Fibroblast of skin of left biceps (primary cell): ENCODE measurements around the gene SPHK2.
"Not testable (repeated sequence)": the region's sequence is repeated elsewhere in the genome, so short reads cannot be mapped to it uniquely, and the experiment has no call there.

Experiments used
- DNase-seq, 2 experiments: peaks; one replicate each; pipeline ENCODE4 v3.0.0-alpha.2; 2013; ENCODE audit warnings: low read depth in 2 of 2

SPHK2 gene

GRCh38 chr19:48618916-48619691 is at the start of gene SPHK2, which contains the start of gene RPL18:
Gene SPHK2 (plus strand): TSS chr19:48619506. CDS start chr19:48620515, 1,009 bp downstream.
Gene RPL18 (minus strand): TSS chr19:48619178. CDS start chr19:48619143, 35 bp downstream.
- DNase-seq, result peak; percentile 99 to 100

GRCh38 chr19:48569814-48570213 is 49.5 kb upstream of the SPHK2 start:
- no peak for DNase-seq

DNA sequence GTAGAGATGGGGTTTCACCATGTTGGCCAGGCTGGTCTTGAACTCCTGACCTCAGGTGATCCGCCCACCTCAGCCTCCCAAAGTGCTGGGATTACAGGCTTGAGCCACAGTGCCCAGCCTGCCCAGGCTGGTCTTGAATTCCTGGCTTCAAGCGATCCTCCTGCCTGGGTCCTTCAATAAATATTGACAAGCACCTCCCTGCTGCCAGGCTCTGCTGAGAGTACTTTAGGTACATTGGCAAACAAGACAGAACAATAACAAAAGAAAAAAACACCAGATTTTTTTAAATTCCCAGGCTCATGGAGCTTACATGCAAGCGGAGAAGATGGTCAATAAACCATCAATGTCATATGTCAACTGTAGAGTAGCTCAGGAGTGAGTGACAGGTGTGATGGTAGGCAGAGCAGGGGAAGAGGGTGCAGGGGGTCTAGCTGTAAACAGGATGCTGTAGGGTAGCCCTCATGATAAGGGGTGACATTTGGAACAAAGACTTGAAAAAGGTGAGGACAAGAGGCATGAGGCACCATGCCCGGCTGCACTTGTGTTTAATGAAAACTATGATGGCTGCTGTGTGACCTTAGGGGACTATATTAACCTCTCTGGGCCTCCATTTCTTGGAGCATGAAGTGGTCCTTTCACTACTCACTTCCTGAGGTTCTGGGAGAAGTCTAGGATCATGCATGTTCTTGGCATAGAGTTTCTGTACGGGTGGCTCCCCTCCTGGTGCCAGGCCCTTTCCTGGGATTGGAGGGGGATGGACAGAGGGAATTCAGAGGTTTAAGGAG is 47.7 kb upstream of the SPHK2 start:
- no peak for DNase-seq

- DNase-seq, result no peak
Measured at GRCh38 chr19:48573163-48573505, 46.2 kb upstream of the SPHK2 start.

DNA sequence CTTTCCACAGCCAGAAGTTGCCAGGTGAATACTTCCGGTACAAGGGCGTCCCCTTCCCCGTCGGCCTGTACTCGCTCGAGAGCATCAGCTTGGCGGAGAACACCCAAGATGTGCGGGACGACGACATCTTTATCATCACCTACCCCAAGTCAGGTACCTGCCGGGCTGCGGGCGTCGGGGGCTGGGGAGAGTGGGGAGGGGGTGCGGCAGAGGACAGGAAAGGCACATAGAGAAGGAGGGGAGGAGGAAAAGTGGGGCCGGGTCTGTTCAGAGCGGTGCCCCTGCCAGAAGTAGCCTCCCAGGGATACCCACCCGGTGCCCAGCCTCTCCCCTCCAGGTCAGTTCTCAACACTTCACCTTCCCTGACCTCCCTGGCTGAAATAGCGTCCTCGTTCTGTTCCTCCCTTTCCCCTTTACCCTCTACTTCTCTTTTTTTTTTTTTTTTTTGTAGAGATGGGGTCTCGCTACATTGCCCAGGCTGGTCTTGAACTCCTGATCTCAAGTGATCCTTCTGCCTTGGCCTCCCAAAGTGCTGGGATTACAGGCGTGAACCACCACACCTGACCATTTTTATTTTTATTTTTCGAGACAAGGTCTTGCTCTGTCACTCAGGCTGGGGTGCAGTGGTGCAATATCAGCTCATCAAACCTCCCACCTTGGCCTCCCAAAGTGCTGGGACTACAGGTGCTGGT is 43.2 kb upstream of the SPHK2 start:
- DNase-seq, result no peak

DNA sequence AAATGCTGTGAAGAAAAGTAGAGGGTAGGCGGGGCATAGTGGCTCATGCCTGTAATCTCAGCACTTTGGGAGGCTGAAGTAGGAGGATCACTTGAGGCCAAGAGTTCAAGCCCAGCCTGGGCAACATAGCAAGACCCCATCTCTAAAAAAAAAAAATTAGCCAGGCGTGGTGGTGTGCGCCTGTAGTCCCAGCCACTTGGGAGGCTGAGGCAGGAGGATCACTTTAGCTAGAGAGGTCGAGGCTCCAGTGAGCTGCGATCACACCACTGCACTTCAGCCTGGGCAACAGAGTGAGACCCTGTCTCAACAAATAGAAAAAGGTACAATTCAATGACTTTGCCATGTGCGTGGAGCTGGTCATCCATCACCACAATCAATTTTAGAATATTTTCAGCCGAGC is 41.4 kb upstream of the SPHK2 start:
- not testable (repeated sequence) for DNase-seq

DNA sequence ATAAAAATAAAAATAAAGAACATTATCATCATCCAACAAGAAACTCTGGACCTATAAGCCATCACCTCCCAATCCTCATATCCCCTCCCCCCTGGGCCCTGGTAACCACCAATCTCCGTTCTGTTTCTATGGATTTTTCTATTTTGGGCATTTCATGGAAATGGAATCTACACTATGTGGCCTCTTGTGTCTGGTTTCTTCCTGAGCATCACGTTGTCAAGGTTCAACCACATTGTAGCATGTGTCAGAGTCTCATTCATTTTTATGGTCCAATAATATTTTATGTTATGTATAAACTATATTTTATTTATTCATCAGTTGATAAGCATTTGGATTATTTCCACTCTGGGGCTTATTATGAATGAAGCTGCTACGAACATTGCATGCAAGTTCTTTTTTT is 40.4 kb upstream of the SPHK2 start:
- no peak for DNase-seq

- no peak for DNase-seq
Measured at GRCh38 chr19:48582168-48582567, 37.1 kb upstream of the SPHK2 start.

DNA sequence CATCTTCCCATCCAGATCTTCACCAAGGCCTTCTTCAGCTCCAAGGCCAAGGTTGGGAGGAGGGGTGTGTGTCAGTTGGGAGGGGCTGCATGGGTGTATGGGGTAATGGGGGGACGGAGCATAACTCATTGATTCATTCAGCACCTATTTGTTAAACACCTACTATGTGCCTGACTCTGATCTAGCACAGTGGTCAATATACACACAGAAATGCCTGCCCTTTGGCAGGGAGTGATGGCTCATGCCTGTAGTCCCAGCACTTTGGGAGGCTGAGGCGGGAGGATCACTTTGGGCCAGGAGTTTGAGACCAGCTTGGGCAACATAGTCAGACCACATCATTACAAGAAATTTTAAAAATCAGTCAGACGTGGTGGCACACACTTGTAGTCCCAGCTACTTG is 31.9 kb upstream of the SPHK2 start:
- DNase-seq, result no peak

GRCh38 chr19:48588670-48589401 is 30.5 kb upstream of the SPHK2 start:
- no peak for DNase-seq

- DNase-seq, result no peak
Measured at GRCh38 chr19:48591021-48591420, 28.3 kb upstream of the SPHK2 start.

- DNase-seq, result no peak
Measured at GRCh38 chr19:48595171-48595570, 24.1 kb upstream of the SPHK2 start.

DNA sequence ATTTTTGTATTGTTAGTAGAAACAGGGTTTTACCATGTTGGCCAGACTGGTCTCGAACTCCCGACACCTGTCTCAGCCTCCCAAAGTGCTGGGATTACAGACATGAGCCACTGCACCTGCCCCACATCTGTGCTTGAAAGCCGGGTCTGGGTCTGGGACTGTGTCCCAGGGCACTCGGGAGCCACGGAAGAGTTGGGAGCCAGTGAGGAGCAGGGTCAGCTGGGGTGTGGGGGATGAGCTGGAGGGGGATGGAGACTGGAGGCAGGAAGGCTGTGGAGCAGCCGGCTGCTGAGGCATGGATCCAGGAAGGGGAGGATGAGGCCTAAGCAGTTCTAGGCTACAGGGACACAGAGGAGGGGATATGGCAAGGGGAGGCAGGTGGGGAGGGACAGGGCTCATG is 23.5 kb upstream of the SPHK2 start:
- DNase-seq, result no peak

DNA sequence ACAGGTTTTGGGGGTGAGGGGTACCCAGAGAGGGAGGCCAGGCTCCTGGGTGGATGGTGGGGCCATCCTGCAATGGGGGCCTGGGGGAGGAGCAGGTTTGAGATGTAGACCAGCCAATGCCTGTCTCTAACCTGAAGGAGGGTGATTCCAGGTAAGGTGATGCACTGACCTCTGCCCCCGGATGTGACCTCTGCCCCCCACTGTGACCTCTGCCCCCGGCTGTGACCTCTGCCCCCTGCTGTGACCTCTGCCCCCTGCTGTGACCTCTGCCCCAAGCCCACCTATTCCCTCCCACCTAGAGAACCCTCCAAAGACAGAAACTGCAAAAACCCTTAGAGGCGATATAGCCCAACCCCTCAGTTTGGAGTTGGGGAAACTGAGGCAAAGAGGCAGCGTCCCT is 23.1 kb upstream of the SPHK2 start:
- DNase-seq, result no peak

DNA sequence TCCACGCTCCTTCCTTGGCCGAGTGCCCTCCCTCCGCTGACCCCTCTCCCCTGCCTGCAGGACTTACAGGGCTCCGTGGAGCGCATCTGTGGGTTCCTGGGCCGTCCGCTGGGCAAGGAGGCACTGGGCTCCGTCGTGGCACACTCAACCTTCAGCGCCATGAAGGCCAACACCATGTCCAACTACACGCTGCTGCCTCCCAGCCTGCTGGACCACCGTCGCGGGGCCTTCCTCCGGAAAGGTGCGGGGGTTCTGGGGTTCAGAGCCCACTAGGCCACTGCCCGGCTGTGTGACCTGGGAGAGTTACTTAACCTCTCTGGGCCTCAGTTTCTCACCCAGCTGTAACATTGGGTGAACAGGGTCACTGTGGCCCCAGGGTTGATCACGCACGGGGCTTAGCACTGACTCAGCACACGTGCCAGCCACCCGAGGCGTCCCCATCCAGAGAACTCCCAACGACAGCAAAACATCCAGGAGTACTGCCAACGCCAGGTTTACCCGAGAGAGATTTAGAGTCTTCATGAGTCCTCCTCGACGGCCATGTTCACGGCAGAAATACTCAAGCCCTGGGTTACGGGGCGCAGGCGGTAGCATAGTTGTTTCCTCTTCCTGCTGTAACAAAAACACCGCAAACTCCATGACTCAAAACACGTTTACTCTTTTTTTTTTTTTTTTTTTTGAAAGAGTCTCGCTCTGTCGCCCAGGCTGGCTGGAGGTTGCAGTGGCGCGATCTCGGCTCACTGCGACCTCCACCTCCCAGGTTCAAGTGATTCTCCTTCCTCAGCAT is 22.4 kb upstream of the SPHK2 start:
- DNase-seq, result no peak

- DNase-seq, result no peak
Measured at GRCh38 chr19:48598996-48599700, 20.2 kb upstream of the SPHK2 start.

GRCh38 chr19:48600679-48601417 is 18.5 kb upstream of the SPHK2 start:
- no peak for DNase-seq

DNA sequence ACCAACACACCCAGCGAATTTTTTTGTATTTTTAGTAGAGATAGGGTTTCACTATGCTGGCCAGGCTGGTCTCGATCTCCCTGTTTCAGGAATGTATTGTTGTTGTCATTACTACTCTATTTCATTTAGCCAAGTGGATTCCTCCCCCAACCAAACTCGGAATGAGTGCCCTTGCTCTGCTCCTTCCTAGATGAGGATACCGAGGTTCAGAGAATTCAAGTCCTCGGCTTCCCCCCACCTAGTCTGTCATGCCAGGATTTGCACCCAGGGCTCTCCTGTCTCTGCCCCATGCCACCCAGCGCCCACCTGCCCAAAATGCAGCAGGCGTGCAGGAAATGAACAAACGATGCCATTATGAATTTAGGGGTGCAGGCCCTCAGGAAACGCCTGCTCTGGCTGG is 16.3 kb upstream of the SPHK2 start:
- DNase-seq, result no peak

GRCh38 chr19:48603449-48603848 is 15.9 kb upstream of the SPHK2 start:
- DNase-seq, result no peak

- no peak for DNase-seq
Measured at GRCh38 chr19:48603850-48604249, 15.5 kb upstream of the SPHK2 start.
